Measurements from ENCODE around the gene NR2C2AP.
A peak's percentile ranks its signal among the peaks of the same experiment; 100 is the strongest.

Gene NR2C2AP

DNA sequence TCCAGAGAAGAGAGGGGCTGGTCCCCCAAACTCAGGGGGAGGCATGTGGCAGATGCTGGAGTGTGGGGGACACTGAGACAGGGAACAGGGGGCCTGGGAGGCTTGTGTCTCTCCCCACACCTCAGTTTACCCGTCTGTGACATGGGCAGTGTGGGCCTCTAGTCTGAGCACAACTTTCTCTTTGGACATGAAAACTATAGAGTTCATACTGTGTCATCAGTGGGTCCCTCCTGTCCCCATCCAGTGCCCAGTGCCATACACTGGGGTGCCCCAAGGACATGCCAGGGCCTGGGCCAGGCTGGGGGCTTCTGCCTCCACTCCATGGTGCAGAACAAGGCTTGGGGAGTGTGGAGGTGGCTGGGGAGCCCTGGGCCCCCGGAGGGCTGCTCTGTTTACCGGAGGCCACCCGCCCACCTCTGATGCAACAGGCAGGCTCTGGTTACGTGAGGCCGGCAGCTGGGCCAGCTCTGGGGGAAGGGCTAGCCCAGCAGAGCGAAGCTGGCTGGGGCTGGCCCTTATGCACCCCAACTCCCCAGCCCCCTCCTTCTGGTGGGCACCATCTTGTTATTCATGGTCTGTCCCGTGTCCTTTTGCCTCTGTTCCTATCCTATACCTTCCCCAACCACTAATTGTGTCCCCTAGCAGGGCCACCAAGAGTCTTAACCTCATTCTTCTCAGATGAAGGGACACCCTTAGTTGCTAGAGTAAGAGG is 31.2 kb downstream of the NR2C2AP start:
- TF ChIP-seq, protein P1, sequence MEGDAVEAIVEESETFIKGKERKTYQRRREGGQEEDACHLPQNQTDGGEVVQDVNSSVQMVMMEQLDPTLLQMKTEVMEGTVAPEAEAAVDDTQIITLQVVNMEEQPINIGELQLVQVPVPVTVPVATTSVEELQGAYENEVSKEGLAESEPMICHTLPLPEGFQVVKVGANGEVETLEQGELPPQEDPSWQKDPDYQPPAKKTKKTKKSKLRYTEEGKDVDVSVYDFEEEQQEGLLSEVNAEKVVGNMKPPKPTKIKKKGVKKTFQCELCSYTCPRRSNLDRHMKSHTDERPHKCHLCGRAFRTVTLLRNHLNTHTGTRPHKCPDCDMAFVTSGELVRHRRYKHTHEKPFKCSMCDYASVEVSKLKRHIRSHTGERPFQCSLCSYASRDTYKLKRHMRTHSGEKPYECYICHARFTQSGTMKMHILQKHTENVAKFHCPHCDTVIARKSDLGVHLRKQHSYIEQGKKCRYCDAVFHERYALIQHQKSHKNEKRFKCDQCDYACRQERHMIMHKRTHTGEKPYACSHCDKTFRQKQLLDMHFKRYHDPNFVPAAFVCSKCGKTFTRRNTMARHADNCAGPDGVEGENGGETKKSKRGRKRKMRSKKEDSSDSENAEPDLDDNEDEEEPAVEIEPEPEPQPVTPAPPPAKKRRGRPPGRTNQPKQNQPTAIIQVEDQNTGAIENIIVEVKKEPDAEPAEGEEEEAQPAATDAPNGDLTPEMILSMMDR (IDR thresholded peaks at IDR 0.05; ENCODE audit: low read depth, low read length, missing control alignments): no peak
- H3K4me3 ChIP-seq (ENCODE audit: low read depth, low read length): no peak overlapping the region
- in situ Hi-C loops (cut with HindIII; ENCODE audit: low pct_ligation_motif_present, low sequenced_read_pairs): no loop called here
- H3K27me3 ChIP-seq (replicated peaks): no peaks in the 10 kb centered on the region
- H3K27ac ChIP-seq: no peak overlapping the region
- H3K36me3 ChIP-seq (replicated peaks): peaks cover 2% of the 10 kb centered on the region
- peak; percentile 31 for DNase-seq

DNA sequence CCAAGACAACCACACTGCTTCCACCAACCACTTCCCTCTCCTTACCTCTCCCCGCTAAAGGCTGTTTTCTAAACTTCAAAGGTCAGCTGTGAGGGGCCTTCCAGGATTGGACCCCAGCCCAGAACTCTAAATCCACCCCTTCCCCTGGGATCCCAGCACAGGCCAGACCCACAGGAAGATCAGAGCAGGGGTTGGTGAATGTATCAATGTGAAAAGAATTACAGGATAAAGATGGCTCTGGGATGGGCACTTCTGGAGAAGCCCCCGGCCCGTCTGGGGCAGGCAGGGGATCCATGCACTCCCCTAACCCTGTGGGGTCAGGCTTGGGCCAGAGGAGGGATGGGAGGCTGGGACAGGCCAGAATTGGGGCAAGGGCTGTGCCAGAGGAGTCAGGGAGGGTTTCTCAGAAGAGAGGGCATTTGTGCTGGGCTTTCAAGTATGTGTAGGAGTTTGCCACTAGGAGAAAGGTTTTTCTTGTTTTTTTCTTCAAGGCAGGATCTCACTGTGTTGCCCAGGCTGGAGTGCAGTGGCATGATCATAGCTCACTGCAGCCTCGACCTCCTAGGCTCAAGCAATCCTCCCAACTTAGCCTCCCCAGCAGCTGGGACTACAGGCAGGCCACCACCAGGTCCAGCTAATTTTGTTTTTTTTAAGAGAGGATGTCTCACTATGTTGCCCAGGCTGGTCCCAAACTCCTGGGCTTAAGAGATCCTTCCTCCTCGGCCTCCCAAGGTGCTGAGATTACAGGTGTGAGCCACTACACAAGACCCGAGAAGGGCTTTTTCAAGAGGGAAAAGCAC is 32.1 kb downstream of the NR2C2AP start:
- in situ Hi-C loops (cut with HindIII; ENCODE audit: low pct_ligation_motif_present, low sequenced_read_pairs): no loop called here
- Histone ChIP-seq H3K27me3 (replicated peaks) (no peaks in the 10 kb centered on the region), H3K4me3 (ENCODE audit: low read depth, low read length) (no peak overlapping the region), H3K27ac (no peak overlapping the region), H3K36me3 (replicated peaks) (no peaks in the 10 kb centered on the region)
- TF ChIP-seq, protein P1 (IDR thresholded peaks at IDR 0.05; ENCODE audit: low read depth, low read length, missing control alignments): no peak
- no peak for DNase-seq

DNA sequence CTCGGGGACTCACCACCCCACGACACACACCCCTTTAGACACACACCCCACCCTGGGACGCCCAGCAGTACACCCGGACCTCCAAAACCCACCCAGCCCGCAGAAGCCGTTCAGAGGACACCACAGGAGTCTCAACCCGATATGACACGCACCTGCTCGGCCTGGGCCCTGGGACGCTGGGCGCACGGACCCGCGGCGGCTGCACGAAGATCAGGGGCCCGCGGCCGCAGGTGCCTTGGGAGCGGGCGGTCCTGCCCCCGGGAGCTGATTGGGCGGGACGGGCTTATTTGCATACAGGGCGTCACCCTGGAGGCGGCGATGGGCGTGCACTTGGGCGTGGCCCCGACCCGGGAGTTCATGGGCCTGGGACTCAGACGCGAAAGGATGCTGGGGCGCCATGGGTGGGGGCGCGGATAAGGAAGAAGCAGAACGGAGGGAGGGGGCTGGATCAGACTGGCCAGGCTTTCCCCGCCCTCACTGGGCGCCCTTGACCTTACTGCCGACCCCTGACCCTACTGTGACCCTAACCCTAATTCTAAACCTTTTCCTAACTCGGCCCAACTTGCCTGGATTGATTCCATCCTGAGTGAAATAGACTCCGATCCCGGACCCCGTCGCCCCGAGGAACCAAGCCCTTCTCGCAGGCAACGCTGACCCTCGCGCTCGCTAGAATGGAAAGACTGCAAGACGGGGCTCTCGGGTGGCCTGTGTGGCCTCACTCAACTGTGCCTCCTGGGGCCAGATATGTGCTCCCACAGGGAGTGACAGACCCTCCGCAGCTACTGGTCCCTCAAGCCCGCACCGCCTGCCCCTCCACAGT is 33.0 kb downstream of the NR2C2AP start, which contains the start of gene MEF2B:
MEF2B (minus strand) TSS at position 211 of the 820 bp plus-strand sequence. CDS start 19,528 bp downstream, outside the sequence.
- DNase-seq: peak; percentile 56
- H3K4me3 ChIP-seq (ENCODE audit: low read depth, low read length): no peak within 1 kb of the TSS
- TF ChIP-seq, protein P1 (IDR thresholded peaks at IDR 0.05; ENCODE audit: low read depth, low read length, missing control alignments): no peak
- no peaks in the 10 kb centered on the region for H3K36me3 ChIP-seq (replicated peaks)
- H3K27ac ChIP-seq: no peak within 1 kb of the TSS
- in situ Hi-C loops (cut with HindIII; ENCODE audit: low pct_ligation_motif_present, low sequenced_read_pairs): no loop called here
- H3K27me3 ChIP-seq (replicated peaks): no peaks in the 10 kb centered on the region

DNA sequence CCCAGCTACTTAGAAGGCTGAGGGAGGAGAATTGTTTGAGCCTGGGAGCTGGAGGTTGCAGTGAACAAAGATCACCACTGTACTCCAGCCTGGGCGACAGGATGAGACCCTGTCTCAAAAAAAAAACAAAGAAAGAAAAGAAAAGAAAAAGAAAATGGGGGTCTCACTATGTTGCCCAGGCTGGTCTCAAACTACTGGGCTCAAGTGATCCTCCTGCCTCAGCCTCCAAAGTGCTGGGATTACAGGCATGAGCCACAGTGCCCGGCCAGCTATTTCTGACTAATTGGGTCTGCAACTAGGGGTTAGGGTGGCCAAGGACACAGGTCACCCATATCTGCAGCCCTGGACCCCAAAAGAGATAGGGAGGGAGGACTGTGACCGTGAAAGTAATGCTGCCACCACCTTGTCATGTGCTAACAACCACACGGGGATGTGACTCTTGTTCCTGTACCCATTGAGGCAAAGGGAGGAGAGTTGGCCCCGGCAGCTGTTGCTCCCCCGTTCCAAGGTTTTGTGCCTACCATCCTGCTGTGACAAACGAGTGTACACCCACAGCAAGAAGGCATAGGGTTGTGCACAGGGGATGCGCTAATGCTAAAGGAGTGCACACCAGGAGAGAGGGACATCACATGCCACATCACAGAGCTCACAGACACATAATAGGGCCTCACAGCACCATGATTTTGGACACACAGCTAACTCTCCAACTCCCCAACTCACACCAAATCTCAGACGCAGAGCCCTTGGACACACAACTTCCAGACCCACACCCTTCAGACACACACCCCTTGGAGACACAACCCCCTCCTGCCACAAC is 33.8 kb downstream of the NR2C2AP start:
- in situ Hi-C loops (cut with HindIII; ENCODE audit: low pct_ligation_motif_present, low sequenced_read_pairs): no loop called here
- TF ChIP-seq, protein P1 (IDR thresholded peaks at IDR 0.05; ENCODE audit: low read depth, low read length, missing control alignments): no peak
- Histone ChIP-seq H3K4me3 (ENCODE audit: low read depth, low read length) (no peak overlapping the region), H3K27me3 (replicated peaks) (no peaks in the 10 kb centered on the region), H3K27ac (no peak overlapping the region), H3K36me3 (replicated peaks) (no peaks in the 10 kb centered on the region)
- no peak for DNase-seq

DNA sequence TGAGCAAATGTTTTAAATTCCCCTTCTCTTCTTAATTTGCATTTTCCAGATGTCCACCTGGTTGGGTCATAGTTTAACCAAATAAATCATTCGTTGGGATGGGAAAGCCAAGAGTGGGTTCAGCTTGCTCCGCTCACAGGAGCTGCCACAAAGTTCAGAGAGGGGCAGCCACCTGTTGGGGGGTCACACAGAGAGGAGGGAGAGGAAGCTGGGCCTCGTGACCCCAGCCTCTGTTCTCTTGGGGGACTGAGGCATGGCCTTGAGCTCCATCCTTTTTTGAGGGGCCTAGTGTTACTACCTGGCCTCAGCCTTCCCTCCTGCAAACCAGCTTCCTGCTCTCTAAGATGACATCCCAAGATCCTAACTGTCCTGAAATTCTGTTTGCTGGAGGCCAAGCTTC is 35.6 kb downstream of the NR2C2AP start:
- no peak overlapping the region for H3K27ac ChIP-seq
- TF ChIP-seq, protein P1 (IDR thresholded peaks at IDR 0.05; ENCODE audit: low read depth, low read length, missing control alignments): no peak
- in situ Hi-C loops (cut with HindIII; ENCODE audit: low pct_ligation_motif_present, low sequenced_read_pairs): no loop called here
- no peak for DNase-seq
- H3K4me3 ChIP-seq (ENCODE audit: low read depth, low read length): no peak overlapping the region
- no peaks in the 10 kb centered on the region for H3K36me3 ChIP-seq (replicated peaks)
- H3K27me3 ChIP-seq (replicated peaks): no peaks in the 10 kb centered on the region
